Neural progenitor cell (in vitro differentiated cells): ENCODE measurements around the gene GNG4. TPM values are rescaled to one million over a fixed set of nuclear protein-coding genes. Genes with fewer than 3 reads are reported as not detected.
"Not testable (repeated sequence)": the region's sequence is repeated elsewhere in the genome, so short reads cannot be mapped to it uniquely, and the experiment has no call there.

Experiments
- DNase-seq: peaks from one replicate; pipeline ENCODE4 v3.0.0-alpha.2; 2016; ENCODE audit warnings: low spot score
- H2AFZ ChIP-seq: fragments of 200-600 bp; sonication (generic); replicated peaks from 2 replicates; pipeline ENCODE4 v1.6.1; 2016; ENCODE audit warnings: antibody characterized with exemption
- H3F3A ChIP-seq: fragments of 200-600 bp; sonication (generic); 2 replicates; pipeline ENCODE4 v1.6.1; 2016; ENCODE audit warnings: antibody characterized with exemption, low read depth
- H3K27ac ChIP-seq: fragments of 200-600 bp; sonication (generic); 2 replicates; pipeline ENCODE4 v1.5.1; 2016; ENCODE audit warnings: mild to moderate bottlenecking
- H3K27me3 ChIP-seq: fragments of 200-600 bp; sonication (generic); 2 replicates; pipeline ENCODE4 v1.6.1; 2016; ENCODE audit warnings: mild to moderate bottlenecking, moderate library complexity
- H3K36me3 ChIP-seq: fragments of 200-600 bp; sonication (generic); 2 replicates; pipeline ENCODE4 v1.5.1; 2016
- H3K4me1 ChIP-seq: fragments of 200-600 bp; sonication (generic); 2 replicates; pipeline ENCODE4 v1.6.1; 2016; ENCODE audit warnings: mixed run types
- H3K4me2 ChIP-seq: fragments of 200-600 bp; sonication (generic); 2 replicates; pipeline ENCODE4 v1.6.1; 2016
- H3K4me3 ChIP-seq: fragments of 200-600 bp; sonication (generic); 2 replicates; pipeline ENCODE4 v1.5.1; 2016
- H3K79me2 ChIP-seq: fragments of 200-600 bp; sonication (generic); 2 replicates; pipeline ENCODE4 v1.6.1; 2016; ENCODE audit warnings: low read depth
- H3K9ac ChIP-seq: fragments of 200-600 bp; sonication (generic); 2 replicates; pipeline ENCODE4 v1.6.1; 2016
- H3K9me3 ChIP-seq: fragments of 200-600 bp; sonication (generic); 2 replicates; pipeline ENCODE4 v1.5.1; 2016; ENCODE audit warnings: low read depth
- H4K20me1 ChIP-seq: fragments of 200-600 bp; sonication (generic); 2 replicates; pipeline ENCODE4 v1.6.1; 2016; ENCODE audit warnings: low read depth
- H3K27ac Mint-ChIP-seq: 3 replicates; pipeline ENCODE4 v1.8.0; 2021; ENCODE audit warnings: mixed read lengths
- H3K27me3 Mint-ChIP-seq: 2 replicates; pipeline ENCODE4 v1.8.0; 2022; ENCODE audit warnings: low read depth, mild to moderate bottlenecking, inconsistent platforms, moderate library complexity, mixed read lengths; ENCODE audit not compliant: insufficient read depth
- H3K36me3 Mint-ChIP-seq: 3 replicates; pipeline ENCODE4 v1.8.0; 2021; ENCODE audit warnings: mixed read lengths
- H3K4me1 Mint-ChIP-seq: 3 replicates; pipeline ENCODE4 v1.8.0; 2021; ENCODE audit warnings: mixed read lengths
- H3K4me3 Mint-ChIP-seq: 3 replicates; pipeline ENCODE4 v1.8.0; 2021; ENCODE audit warnings: mild to moderate bottlenecking, moderate library complexity, mixed read lengths
- H3K9me3 Mint-ChIP-seq: 3 replicates; pipeline ENCODE4 v1.8.0; 2020; ENCODE audit warnings: mixed read lengths
- EZH2 ChIP-seq: fragments of 200-600 bp; sonication (generic); IDR thresholded peaks from 2 replicates; pipeline ENCODE4 v1.6.1; 2017; ENCODE audit warnings: antibody characterized with exemption, mild to moderate bottlenecking, moderate library complexity
- EZH2phosphoT487 ChIP-seq: fragments of 200-600 bp; sonication (generic); IDR thresholded peaks from 2 replicates; pipeline ENCODE4 v1.6.1; 2017; ENCODE audit warnings: antibody characterized with exemption
- total RNA-seq: library from RNA; depleted of rRNA; stranded (reverse); fragments of >200 nt; gene quantifications from 2 replicates; pipeline ENCODE4 v1.2.3, GENCODE V29; 2015; ENCODE audit warnings: low replicate concordance
- TF ChIP-seq, protein P1 (sequence below): fragments of 200-600 bp; sonication (generic); IDR thresholded peaks from 2 replicates; pipeline ENCODE4 v1.5.1; 2017; ENCODE audit warnings: antibody characterized with exemption, mild to moderate bottlenecking

GNG4 gene
- total RNA-seq, 1 donor from 2014 or later, result 14.9 TPM

DNA sequence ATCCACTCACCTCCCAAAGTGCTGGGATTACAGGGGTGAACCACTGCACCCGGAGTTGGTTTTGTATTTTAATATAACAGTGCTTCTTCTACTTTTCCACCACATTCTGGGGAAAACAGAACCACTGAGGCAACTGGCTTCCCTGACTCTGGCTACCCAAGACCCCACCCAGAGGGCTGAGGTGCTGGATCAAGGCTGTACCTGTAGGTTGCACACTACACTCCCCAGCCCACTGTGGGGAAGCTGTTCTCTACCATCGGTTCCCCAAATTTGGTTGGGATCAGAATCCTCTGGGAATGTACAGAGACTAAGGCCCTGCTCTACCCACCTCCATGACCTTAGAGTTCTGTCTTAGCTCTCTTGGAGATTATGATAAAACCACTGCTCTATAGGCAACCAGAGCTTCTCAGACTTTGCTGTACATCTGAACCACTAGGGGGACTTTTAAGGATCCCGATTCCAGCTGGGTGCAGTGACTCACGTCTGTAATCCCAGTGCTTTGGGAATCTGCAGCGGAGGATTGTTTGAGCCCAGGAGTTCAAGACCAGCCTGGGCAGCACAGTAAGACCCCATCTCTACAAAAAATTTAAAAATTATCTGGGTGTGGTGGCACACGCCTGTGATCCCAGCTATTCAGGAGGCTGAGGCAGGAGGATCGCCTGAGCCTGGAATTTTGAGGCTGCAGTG lies 51.6 kb downstream of the GNG4 start:
- TF ChIP-seq EZH2 (no peak), EZH2phosphoT487 (no peak)
- TF ChIP-seq, protein P1, sequence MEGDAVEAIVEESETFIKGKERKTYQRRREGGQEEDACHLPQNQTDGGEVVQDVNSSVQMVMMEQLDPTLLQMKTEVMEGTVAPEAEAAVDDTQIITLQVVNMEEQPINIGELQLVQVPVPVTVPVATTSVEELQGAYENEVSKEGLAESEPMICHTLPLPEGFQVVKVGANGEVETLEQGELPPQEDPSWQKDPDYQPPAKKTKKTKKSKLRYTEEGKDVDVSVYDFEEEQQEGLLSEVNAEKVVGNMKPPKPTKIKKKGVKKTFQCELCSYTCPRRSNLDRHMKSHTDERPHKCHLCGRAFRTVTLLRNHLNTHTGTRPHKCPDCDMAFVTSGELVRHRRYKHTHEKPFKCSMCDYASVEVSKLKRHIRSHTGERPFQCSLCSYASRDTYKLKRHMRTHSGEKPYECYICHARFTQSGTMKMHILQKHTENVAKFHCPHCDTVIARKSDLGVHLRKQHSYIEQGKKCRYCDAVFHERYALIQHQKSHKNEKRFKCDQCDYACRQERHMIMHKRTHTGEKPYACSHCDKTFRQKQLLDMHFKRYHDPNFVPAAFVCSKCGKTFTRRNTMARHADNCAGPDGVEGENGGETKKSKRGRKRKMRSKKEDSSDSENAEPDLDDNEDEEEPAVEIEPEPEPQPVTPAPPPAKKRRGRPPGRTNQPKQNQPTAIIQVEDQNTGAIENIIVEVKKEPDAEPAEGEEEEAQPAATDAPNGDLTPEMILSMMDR, result peak; percentile 32
- no peaks in the 10 kb centered on the region for H3F3A ChIP-seq
- no peak overlapping the region for H3K4me3 Mint-ChIP-seq
- H3K4me1 Mint-ChIP-seq, result no peaks in the 10 kb centered on the region
- peaks cover 10% of the 10 kb centered on the region for H3K36me3 Mint-ChIP-seq
- H2AFZ ChIP-seq, result no peak overlapping the region
- peak; percentile 27 for DNase-seq
- H3K27me3 ChIP-seq, result no peaks in the 10 kb centered on the region
- no peak overlapping the region for H3K27ac ChIP-seq
- H3K4me3 ChIP-seq, result no peak overlapping the region
- no peaks in the 10 kb centered on the region for H4K20me1 ChIP-seq
- no peak overlapping the region for H3K9ac ChIP-seq
- no peaks in the 10 kb centered on the region for H3K27me3 Mint-ChIP-seq
- H3K27ac Mint-ChIP-seq, result no peak overlapping the region
- no peaks in the 10 kb centered on the region for H3K79me2 ChIP-seq
- no peaks in the 10 kb centered on the region for H3K36me3 ChIP-seq
- no peaks in the 10 kb centered on the region for H3K9me3 ChIP-seq
- peaks cover 2% of the 10 kb centered on the region for H3K9me3 Mint-ChIP-seq
- no peak overlapping the region for H3K4me2 ChIP-seq
- no peaks in the 10 kb centered on the region for H3K4me1 ChIP-seq

DNA sequence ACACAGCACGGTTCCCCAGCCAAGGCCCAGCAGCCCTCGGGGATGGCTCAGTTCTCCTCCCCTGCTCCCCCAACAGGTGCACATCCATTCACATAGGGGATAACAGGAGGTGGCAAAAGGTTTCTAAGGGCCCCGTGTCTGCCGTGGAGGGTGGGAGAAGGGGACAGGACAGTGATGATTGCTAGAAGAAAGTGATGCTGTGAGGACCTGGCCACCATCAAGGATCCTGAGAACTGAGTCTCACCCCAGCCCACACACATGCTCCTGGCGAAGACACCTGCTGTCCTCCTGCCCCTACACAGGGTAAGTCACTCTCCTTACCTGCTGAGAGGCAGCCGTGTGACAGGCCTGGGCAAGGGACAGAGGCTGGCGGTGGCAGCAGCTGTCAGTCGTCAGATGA lies 54.5 kb downstream of the GNG4 start:
- no peak overlapping the region for H3K27ac ChIP-seq
- TF ChIP-seq EZH2 (no peak), EZH2phosphoT487 (no peak)
- TF ChIP-seq, protein P1, result no peak

DNA sequence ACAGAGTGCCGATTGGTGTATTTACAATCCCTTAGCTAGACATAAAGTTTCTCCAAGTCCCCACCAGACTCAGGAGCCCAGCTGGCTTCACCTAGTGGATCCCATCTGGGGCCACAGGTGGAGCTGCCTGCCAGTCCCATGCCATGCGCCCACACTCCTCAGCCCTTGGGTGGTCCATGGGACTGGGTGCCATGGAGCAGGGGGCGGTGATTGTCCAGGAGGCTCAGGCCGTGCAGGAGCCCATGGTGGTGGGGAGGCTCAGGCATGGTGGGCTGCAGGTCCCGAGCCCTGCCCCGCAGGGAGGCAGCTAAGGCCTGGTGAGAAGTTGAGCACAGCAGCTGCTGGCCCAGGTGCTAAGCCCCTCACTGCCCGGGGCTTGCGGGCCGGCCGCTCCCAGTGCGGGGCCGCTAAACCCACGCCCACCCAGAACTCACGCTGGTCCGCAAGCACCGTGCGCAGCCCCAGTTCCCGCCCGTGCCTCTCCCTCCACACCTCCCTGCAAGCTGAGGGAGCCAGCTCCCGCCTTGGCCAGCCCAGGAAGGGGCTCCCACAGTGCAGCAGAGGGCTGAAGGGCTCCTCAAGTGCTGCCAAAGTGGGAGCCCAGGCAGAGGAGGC lies 55.2 kb downstream of the GNG4 start:
- not testable (repeated sequence) for H4K20me1 ChIP-seq, H3K4me1 ChIP-seq, H3K4me3 ChIP-seq, H3F3A ChIP-seq, H3K79me2 ChIP-seq, H3K27me3 ChIP-seq, DNase-seq, H3K27ac Mint-ChIP-seq, H3K4me2 ChIP-seq, H3K9ac ChIP-seq, H2AFZ ChIP-seq, H3K27me3 Mint-ChIP-seq, H3K27ac ChIP-seq, H3K4me1 Mint-ChIP-seq, H3K9me3 ChIP-seq, H3K4me3 Mint-ChIP-seq, H3K36me3 ChIP-seq
- Mint-ChIP-seq H3K36me3 (peaks cover 32% of the 10 kb centered on the region), H3K9me3 (peaks cover 14% of the 10 kb centered on the region)

More for the DNA sequence above, 54.5 kb downstream of the GNG4 start:
- no peak overlapping the region for H2AFZ ChIP-seq
- H4K20me1 ChIP-seq, result no peaks in the 10 kb centered on the region
- H3F3A ChIP-seq, result no peaks in the 10 kb centered on the region
- H3K4me3 ChIP-seq, result no peak overlapping the region
- H3K36me3 Mint-ChIP-seq, result peaks cover 26% of the 10 kb centered on the region
- no peaks in the 10 kb centered on the region for H3K9me3 ChIP-seq
- H3K79me2 ChIP-seq, result no peaks in the 10 kb centered on the region
- no peaks in the 10 kb centered on the region for H3K4me1 Mint-ChIP-seq
- no peak overlapping the region for H3K4me3 Mint-ChIP-seq
- H3K27ac Mint-ChIP-seq, result no peak overlapping the region
- H3K27me3 Mint-ChIP-seq, result peaks cover 2% of the 10 kb centered on the region
- DNase-seq, result no peak
- no peaks in the 10 kb centered on the region for H3K4me1 ChIP-seq
- no peak overlapping the region for H3K9ac ChIP-seq
- H3K9me3 Mint-ChIP-seq, result peaks cover 8% of the 10 kb centered on the region
- H3K36me3 ChIP-seq, result no peaks in the 10 kb centered on the region
- H3K4me2 ChIP-seq, result no peak overlapping the region
- H3K27me3 ChIP-seq, result no peaks in the 10 kb centered on the region

- no peaks in the 10 kb centered on the region for H3K4me1 ChIP-seq
- Mint-ChIP-seq H3K9me3 (peaks cover 27% of the 10 kb centered on the region), H3K27me3 (peaks cover 17% of the 10 kb centered on the region), H3K4me1 (peaks cover 2% of the 10 kb centered on the region), H3K4me3 (no peak overlapping the region), H3K36me3 (peaks cover 49% of the 10 kb centered on the region), H3K27ac (no peak overlapping the region)
- H3K27me3 ChIP-seq, result no peaks in the 10 kb centered on the region
- TF ChIP-seq EZH2 (no peak), EZH2phosphoT487 (no peak)
- TF ChIP-seq, protein P1, result no peak
- no peaks in the 10 kb centered on the region for H3K36me3 ChIP-seq
- no peak overlapping the region for H3K4me3 ChIP-seq
- no peaks in the 10 kb centered on the region for H3K9me3 ChIP-seq
- no peaks in the 10 kb centered on the region for H3F3A ChIP-seq
- DNase-seq, result peak; percentile 13
- H3K4me2 ChIP-seq, result no peak overlapping the region
- H3K79me2 ChIP-seq, result no peaks in the 10 kb centered on the region
- no peak overlapping the region for H3K27ac ChIP-seq
- H3K9ac ChIP-seq, result no peak overlapping the region
- H4K20me1 ChIP-seq, result no peaks in the 10 kb centered on the region
- no peak overlapping the region for H2AFZ ChIP-seq
Observed at GRCh38 chr1:235588916-235589515, 60.6 kb downstream of the GNG4 start.
